COLO668 (cell line): ENCODE data around the gene FAM78B.

ENCODE experiments used
- DNase-seq: peaks from one replicate; lab custom pipeline; 2025; ENCODE audit not compliant: unreplicated experiment; lab: John Stamatoyannopoulos, UW

The FAM78B gene

DNA sequence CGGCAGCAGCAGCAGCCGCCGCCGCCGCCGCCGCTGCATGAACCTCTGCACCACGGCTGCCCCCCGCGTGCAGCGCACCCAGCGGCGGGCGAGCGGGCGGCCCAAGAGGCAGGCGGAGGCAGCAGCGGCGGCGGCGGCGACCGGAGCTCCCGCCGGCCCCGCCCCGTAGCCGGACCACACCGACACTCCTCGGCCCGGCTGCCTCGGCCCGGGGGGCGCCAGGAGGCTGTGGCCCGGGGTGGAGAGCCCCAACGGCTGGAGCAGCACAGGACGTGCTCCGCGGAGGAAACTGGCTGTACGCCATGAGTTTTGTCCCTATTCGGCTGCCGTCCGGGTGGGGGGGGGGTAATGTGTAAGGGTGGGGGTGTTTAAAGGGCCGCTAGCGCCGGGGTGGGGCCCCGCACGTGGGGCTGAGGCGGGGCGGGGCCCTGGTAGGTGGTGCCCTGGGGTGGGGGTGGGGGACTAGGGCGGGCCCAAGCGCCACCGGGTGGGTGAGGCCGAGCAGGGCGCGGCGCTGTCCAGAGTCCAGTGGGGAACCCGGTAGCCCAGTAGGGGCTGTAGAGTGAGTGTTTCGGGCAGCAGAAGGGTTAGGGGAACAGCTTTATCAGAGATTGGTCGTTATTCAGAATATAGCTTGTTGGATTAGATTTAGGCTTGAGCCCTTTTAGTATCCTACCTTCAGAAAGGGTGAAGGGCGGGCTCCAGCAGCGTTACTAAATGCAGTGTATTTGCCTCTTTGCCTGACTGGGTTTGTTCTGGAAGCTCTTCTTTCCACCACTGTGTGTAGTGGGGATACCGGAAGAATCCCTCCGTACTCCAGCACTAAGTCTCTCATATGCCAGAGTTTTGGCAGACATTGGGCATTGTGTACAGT, at the start of gene FAM78B:
Gene FAM78B (minus strand): TSS at position 304 of the 874 bp plus-strand sequence. CDS start 753 bp downstream, outside the sequence.
- peak; percentile 78 for DNase-seq

GRCh38 chr1:166202546-166202945, 35.7 kb upstream of the FAM78B start:
- DNase-seq: no peak

DNA sequence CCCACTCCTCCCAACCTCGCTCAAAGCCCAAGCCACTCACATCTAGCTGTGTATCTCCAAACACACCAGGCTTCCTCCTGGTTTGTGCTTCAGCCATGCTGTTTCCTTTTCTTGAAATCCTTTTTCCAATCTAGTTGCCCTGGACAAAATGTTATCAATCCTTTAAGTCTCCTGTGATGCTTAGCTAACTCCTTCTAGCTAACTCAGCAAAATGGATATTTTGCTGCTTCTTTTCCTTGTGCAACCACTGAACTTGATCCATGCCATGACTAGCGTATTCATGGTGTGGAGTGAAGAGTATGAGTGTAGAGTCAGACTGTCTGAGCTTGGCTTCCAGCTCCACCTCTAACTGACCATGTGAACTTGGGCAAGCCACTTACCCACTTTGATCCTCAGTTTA, 33.9 kb upstream of the FAM78B start:
- DNase-seq: no peak

DNA sequence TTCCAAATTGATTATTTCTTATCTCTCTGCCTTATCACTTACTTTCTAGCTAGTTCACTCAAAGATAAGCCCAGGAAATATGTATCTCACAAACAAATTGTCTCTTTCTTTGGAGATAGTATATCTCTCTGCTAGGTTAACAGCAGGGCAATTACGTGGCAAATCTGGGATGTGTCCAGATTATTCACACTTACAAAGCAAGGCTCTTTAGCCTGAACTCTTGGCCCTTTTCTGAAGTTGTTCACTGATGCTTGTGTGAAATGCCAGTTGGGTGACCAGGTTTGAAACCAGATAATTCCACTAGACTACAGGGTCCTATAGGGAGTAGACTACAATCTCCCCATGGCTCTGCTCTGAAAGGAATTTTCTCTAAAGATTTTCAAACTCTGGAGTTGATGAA, 30.8 kb upstream of the FAM78B start:
- no peak for DNase-seq

DNA sequence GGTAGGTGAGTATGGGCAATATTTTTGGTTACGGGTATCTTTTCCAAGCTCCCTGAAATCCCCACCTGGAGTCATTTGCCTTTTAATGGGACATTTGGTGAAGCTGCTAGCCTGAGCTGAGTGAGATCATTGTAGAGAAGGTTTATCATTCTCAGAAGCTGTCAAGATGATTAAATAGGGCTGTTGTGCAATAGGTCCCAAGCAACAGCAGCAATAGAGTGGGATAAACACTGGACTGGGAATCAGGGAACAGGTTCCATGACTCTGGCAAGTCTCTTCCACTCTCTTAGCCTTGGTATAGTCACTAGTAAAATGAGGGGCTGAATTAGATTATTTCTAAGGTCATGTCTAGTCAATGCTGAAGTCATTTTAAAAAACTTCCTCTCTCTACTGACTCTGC, 30.3 kb upstream of the FAM78B start:
- DNase-seq: no peak

- no peak for DNase-seq
Measured at GRCh38 chr1:166193057-166193698, 26.4 kb upstream of the FAM78B start.

GRCh38 chr1:166190400-166190799, 23.6 kb upstream of the FAM78B start:
- no peak for DNase-seq

GRCh38 chr1:166189126-166189525, 22.3 kb upstream of the FAM78B start:
- no peak for DNase-seq

- DNase-seq: no peak
Measured at GRCh38 chr1:166185526-166185925, 18.7 kb upstream of the FAM78B start.

GRCh38 chr1:166184897-166185296, 18.1 kb upstream of the FAM78B start:
- DNase-seq: no peak

- DNase-seq: no peak
Measured at GRCh38 chr1:166184012-166184411, 17.2 kb upstream of the FAM78B start.

GRCh38 chr1:166182281-166182680, 15.5 kb upstream of the FAM78B start:
- DNase-seq: no peak

- DNase-seq: no peak
Measured at GRCh38 chr1:166176416-166176815, 9.6 kb upstream of the FAM78B start.

DNA sequence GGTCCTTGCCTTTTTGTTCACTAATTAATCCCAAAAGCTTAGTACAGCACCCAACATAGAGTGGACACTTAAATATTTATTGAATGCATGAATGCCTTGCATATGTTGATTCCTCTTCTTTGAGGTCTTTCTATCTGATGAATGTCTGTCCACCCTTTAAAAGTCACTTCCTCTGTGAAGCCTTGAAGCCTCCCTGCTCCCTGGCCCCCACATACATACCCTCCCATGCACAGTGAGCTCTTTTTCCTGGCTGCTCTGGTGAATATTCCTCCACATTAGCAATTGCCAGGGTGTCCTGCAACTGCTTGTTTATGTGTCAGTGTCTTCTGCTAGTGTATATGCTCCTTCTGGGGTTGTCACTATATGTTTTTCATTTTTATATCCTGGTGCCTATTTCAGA, 8.2 kb upstream of the FAM78B start:
- no peak for DNase-seq

DNA sequence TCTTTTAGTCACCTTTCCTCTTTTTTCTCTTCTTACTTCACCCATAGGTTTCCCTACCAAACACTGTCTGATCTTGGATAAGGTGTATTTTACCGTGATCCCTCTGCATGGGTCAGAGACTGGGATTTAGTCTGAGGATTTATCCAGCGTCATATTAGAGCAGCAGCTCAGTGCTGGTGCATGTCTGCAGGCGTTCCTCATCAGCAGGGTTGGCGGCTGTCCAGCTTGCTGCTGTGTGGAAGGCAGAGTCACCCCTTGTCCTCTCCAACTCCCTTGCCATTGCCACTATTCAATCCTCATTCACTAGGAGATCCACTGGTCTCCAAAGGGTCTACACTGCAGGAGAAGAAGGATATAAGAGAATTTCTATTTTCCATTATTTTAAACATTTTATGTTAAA, 7.3 kb upstream of the FAM78B start:
- no peak for DNase-seq

- DNase-seq: no peak
Measured at GRCh38 chr1:166172106-166172505, 5.3 kb upstream of the FAM78B start.

DNA sequence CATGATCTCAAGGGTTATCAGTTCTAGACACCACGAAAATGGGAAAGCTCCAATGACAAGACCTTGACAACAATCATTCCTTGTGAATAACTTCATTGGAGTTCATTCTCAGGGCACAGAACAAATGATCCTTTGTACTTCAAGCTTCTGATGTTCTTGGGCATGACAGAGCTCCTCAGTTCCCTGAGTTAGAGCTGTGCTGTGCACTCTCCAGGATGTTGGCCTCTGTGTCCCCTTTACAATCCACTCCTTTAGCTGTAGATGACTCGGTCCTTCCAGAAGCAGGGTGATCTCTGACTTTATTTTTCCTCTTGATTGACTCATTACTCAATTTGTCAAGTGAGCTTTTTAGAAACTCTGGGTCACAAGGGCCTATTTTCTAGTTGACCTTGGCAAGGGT, 3.9 kb upstream of the FAM78B start:
- DNase-seq: no peak

- no peak for DNase-seq
Measured at GRCh38 chr1:166170075-166170474, 3.3 kb upstream of the FAM78B start.

- DNase-seq: no peak
Measured at GRCh38 chr1:166169182-166169581, 2.4 kb upstream of the FAM78B start.

DNA sequence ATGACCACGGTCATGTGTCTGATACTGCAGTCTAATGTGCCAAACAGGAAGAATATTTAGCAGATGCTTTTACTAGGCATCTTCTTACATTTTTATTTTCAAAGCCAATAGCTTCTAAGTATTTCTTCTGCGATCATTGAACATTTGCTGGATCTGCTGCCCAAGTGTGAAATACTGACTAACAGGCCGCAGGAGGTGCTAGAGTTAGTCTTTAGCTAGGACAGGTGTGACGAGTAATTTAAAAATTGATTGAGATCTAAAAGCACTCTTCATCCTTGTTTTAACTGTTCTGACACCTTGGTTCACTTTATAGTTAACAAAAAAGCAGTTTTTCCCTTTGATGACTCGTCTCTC, 748 bp upstream of the FAM78B start:
- no peak for DNase-seq

DNA sequence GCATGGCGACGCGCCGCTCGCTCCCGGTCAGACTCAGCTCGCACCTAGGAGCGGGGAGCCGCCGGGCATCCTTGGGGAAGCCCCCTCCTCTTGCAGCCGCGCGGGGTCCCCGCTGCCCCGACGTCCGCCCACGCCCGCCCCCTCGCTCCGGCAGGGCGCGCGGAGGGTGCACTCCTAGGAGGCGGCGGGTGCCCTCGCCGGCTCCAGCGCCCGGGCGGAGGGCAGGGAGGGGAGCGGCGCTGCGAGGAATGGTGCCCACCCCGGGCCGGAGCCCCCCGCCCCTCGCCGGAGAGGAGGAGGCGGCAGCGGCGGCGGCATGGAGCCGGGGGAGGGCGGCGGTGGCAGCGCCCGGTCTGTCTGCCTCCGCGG, 488 bp downstream of the FAM78B start:
- DNase-seq: no peak

DNA sequence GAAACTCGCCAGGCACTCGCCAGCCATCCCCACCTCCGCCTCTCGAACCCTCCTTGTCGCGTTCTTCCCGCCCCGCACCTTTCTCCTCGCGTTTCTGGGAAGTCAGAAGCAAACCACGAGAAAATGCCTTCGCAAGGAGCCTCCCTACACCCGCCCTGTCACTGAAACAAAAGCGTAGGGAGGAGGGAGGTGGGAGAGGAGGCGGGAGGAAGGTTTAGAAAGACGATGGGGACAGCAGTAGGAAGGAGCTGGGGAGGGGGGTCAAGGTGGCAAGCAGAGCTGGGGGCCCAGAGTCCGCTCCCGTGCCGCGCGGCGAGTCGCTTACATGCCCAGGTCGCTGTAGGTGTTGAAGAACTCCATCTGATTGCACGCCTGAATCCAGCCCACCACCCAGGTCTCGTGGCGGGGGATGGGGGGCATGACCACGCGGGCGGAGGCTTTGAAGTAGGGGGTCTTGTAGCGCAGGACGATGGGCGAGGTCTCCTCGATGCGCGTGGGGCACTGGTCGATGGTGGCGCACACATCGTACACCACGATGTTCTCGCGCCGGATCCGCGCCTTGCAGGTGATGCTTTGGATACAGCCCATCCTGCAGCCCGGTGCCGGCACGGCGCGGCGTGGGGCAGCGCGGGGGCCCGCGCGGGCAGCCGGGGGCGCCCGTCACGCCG, 1.0 kb downstream of the FAM78B start:
- peak; percentile 26 for DNase-seq
